ENCODE results near the gene COQ10A.

- no peak for TF ChIP-seq POLR2A (IDR thresholded peaks at IDR 0.05)
- no peak for TF ChIP-seq CTCF (IDR thresholded peaks at IDR 0.05 in 4 of 5, conservative IDR thresholded peaks at IDR 0.05 in 1 of 5)
These were observed 37.7 kb upstream of the COQ10A start for GRCh38 chr12:56229082-56229481.

All from gastrocnemius medialis (tissue), 4 donors.